WTC11 (cell line): Measurements from ENCODE around the gene RPL21. TPM values are rescaled to one million over a fixed set of nuclear protein-coding genes. Genes with fewer than 3 reads are reported as not detected.

ENCODE experiments used
- ATAC-seq: fragments of 200-7000 bp; cut with Tn5 transposase; 2 replicates; pipeline ENCODE4 v1.10.0; 2021; ENCODE audit warnings: mild to moderate bottlenecking, moderate library complexity
- CTCF ChIA-PET: fragments of 300-600 bp; sonication (Branson Sonifier 250); formaldehyde crosslinking; loops from one replicate; lab custom pipeline; 2021; ENCODE audit warnings: antibody characterized with exemption; lab: Charles Lee
- POLR2A ChIA-PET: fragments of 350-600 bp; sonication (Branson Sonifier 250); formaldehyde crosslinking; loops from one replicate; lab custom pipeline; 2021; ENCODE audit warnings: antibody characterized with exemption; lab: Charles Lee
- DNase-seq: peaks from one replicate; pipeline ENCODE4 v3.0.0; 2021; ENCODE audit warnings: low spot score
- H3K27ac Mint-ChIP-seq: 2 replicates; pipeline ENCODE4 v1.8.0; 2021; ENCODE audit warnings: mixed read lengths
- H3K27me3 Mint-ChIP-seq: 2 replicates; pipeline ENCODE4 v1.8.0; 2021; ENCODE audit warnings: low read depth, mild to moderate bottlenecking, moderate library complexity, mixed read lengths
- H3K36me3 Mint-ChIP-seq: 2 replicates; pipeline ENCODE4 v1.8.0; 2021; ENCODE audit warnings: mixed read lengths
- H3K4me1 Mint-ChIP-seq: 2 replicates; pipeline ENCODE4 v1.8.0; 2022; ENCODE audit warnings: mixed read lengths
- H3K4me3 Mint-ChIP-seq: 2 replicates; pipeline ENCODE4 v1.8.0; 2021; ENCODE audit warnings: mild to moderate bottlenecking, moderate library complexity, mixed read lengths
- H3K9me3 Mint-ChIP-seq: 2 replicates; pipeline ENCODE4 v1.8.0; 2021; ENCODE audit warnings: mixed read lengths
- CBFB ChIP-seq: sonication (generic); formaldehyde crosslinking; IDR thresholded peaks from 2 replicates; pipeline ENCODE4 v1.8.1; 2022; ENCODE audit warnings: mild to moderate bottlenecking, low read depth, missing genetic modification reagents
- EMX1 ChIP-seq: fragments of 250-450 bp; sonication (Bioruptor Pico); IDR thresholded peaks from 2 replicates; pipeline ENCODE4 v1.8.0; 2021; ENCODE audit warnings: mild to moderate bottlenecking
- FOXP4 ChIP-seq: sonication (generic); formaldehyde crosslinking; IDR thresholded peaks from 2 replicates; pipeline ENCODE4 v1.8.0; 2022; ENCODE audit warnings: mild to moderate bottlenecking, missing genetic modification reagents
- SMAD4 ChIP-seq: sonication (generic); formaldehyde crosslinking; IDR thresholded peaks from 2 replicates; pipeline ENCODE4 v1.8.0; 2022; ENCODE audit warnings: mild to moderate bottlenecking, missing genetic modification reagents
- TEAD1 ChIP-seq: sonication (generic); formaldehyde crosslinking; IDR thresholded peaks from 2 replicates; pipeline ENCODE4 v1.8.0; 2022; ENCODE audit warnings: mild to moderate bottlenecking, missing genetic modification reagents
- ZNF138 ChIP-seq: sonication (generic); formaldehyde crosslinking; conservative IDR thresholded peaks from 2 replicates; pipeline ENCODE4 v1.8.1; 2022; ENCODE audit warnings: mild to moderate bottlenecking, moderate library complexity, missing genetic modification reagents
- ZNF232 ChIP-seq: sonication (generic); formaldehyde crosslinking; IDR thresholded peaks from 2 replicates; pipeline ENCODE4 v1.8.0; 2022; ENCODE audit warnings: mild to moderate bottlenecking, missing genetic modification reagents
- ZNF317 ChIP-seq: sonication (generic); formaldehyde crosslinking; IDR thresholded peaks from 2 replicates; pipeline ENCODE4 v1.8.1; 2023; ENCODE audit warnings: low read depth, mild to moderate bottlenecking, moderate library complexity, missing genetic modification reagents, borderline replicate concordance
- ZNF416 ChIP-seq: fragments of 250-450 bp; sonication (Bioruptor Pico); IDR thresholded peaks from 2 replicates; pipeline ENCODE4 v1.9.0; 2021; ENCODE audit warnings: mild to moderate bottlenecking, inconsistent platforms
- ZSCAN18 ChIP-seq: fragments of 250-450 bp; sonication (Bioruptor Pico); IDR thresholded peaks from 2 replicates; pipeline ENCODE4 v2.1.2; 2022; ENCODE audit warnings: mild to moderate bottlenecking, moderate library complexity
- total RNA-seq: library from RNA; stranded (reverse); gene quantifications from 3 replicates; pipeline ENCODE4 v1.2.3, GENCODE V29; 2021
- TF ChIP-seq, protein P1 (sequence below): sonication (generic); formaldehyde crosslinking; IDR thresholded peaks from 2 replicates; pipeline ENCODE4 v1.8.0; 2023; ENCODE audit warnings: mild to moderate bottlenecking, missing genetic modification reagents
- TF ChIP-seq, protein P2 (sequence below): fragments of 250-450 bp; sonication (Bioruptor Pico); IDR thresholded peaks from 2 replicates; pipeline ENCODE4 v1.9.0; 2021; ENCODE audit warnings: mild to moderate bottlenecking, borderline replicate concordance
- TF ChIP-seq, protein P3 (sequence below): sonication (generic); formaldehyde crosslinking; IDR thresholded peaks from 2 replicates; pipeline ENCODE4 v1.8.1; 2023; ENCODE audit warnings: mild to moderate bottlenecking, missing genetic modification reagents, moderate library complexity
- TF ChIP-seq, protein P4 (sequence below): sonication (generic); formaldehyde crosslinking; IDR thresholded peaks from 2 replicates; pipeline ENCODE4 v1.8.1; 2023; ENCODE audit warnings: mild to moderate bottlenecking, missing genetic modification reagents, borderline replicate concordance

Gene RPL21
- total RNA-seq, 1 experiment from 2014 or later: 1,082 TPM

DNA sequence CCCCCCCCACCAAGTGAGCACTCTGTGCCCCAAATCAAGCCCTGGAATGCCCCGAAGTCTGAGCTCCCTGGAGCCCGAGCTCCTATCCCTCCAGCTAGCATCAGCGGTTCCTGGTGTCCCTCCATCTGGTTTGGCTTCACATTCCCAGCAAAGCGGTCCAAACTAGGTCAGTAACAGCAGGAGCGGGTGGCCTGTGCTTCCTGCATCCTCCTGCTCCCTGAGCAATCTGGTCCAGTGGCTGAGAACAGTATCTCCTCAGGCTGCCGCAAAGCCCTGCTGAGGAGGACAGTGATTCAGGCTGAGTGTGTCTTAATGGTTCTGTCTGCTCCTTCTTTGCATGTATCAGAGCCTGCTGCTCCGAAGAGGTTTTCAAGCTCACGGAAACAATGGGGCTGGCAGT, 45.1 kb downstream of the RPL21 start:
- Mint-ChIP-seq H3K4me1 (peaks cover 3% of the 10 kb centered on the region), H3K4me3 (no peak overlapping the region), H3K27me3 (no peaks in the 10 kb centered on the region), H3K36me3 (no peaks in the 10 kb centered on the region), H3K27ac (no peak overlapping the region), H3K9me3 (no peaks in the 10 kb centered on the region)
- ChIA-PET POLR2A (no interaction called here), CTCF (interaction anchor here (0.9 kb wide), 1 partner anchor 44 kb away, joined by 3 read pairs; no protein-coding TSS in a partner anchor)
- DNase-seq: no peak
- ATAC-seq: peak; percentile 22; the same call in 1 of the 2 replicates
- TF ChIP-seq, protein P1, sequence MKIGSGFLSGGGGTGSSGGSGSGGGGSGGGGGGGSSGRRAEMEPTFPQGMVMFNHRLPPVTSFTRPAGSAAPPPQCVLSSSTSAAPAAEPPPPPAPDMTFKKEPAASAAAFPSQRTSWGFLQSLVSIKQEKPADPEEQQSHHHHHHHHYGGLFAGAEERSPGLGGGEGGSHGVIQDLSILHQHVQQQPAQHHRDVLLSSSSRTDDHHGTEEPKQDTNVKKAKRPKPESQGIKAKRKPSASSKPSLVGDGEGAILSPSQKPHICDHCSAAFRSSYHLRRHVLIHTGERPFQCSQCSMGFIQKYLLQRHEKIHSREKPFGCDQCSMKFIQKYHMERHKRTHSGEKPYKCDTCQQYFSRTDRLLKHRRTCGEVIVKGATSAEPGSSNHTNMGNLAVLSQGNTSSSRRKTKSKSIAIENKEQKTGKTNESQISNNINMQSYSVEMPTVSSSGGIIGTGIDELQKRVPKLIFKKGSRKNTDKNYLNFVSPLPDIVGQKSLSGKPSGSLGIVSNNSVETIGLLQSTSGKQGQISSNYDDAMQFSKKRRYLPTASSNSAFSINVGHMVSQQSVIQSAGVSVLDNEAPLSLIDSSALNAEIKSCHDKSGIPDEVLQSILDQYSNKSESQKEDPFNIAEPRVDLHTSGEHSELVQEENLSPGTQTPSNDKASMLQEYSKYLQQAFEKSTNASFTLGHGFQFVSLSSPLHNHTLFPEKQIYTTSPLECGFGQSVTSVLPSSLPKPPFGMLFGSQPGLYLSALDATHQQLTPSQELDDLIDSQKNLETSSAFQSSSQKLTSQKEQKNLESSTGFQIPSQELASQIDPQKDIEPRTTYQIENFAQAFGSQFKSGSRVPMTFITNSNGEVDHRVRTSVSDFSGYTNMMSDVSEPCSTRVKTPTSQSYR (CRISPR knock-in tag): no peak
- TF ChIP-seq ZSCAN18 (no peak), ZNF138 (CRISPR knock-in tag) (no peak), TEAD1 (no peak), ZNF416 (no peak), CBFB (CRISPR knock-in tag) (no peak)
- TF ChIP-seq, protein P2, sequence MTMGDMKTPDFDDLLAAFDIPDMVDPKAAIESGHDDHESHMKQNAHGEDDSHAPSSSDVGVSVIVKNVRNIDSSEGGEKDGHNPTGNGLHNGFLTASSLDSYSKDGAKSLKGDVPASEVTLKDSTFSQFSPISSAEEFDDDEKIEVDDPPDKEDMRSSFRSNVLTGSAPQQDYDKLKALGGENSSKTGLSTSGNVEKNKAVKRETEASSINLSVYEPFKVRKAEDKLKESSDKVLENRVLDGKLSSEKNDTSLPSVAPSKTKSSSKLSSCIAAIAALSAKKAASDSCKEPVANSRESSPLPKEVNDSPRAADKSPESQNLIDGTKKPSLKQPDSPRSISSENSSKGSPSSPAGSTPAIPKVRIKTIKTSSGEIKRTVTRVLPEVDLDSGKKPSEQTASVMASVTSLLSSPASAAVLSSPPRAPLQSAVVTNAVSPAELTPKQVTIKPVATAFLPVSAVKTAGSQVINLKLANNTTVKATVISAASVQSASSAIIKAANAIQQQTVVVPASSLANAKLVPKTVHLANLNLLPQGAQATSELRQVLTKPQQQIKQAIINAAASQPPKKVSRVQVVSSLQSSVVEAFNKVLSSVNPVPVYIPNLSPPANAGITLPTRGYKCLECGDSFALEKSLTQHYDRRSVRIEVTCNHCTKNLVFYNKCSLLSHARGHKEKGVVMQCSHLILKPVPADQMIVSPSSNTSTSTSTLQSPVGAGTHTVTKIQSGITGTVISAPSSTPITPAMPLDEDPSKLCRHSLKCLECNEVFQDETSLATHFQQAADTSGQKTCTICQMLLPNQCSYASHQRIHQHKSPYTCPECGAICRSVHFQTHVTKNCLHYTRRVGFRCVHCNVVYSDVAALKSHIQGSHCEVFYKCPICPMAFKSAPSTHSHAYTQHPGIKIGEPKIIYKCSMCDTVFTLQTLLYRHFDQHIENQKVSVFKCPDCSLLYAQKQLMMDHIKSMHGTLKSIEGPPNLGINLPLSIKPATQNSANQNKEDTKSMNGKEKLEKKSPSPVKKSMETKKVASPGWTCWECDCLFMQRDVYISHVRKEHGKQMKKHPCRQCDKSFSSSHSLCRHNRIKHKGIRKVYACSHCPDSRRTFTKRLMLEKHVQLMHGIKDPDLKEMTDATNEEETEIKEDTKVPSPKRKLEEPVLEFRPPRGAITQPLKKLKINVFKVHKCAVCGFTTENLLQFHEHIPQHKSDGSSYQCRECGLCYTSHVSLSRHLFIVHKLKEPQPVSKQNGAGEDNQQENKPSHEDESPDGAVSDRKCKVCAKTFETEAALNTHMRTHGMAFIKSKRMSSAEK (CRISPR knock-in tag): no peak
- TF ChIP-seq, protein P3, sequence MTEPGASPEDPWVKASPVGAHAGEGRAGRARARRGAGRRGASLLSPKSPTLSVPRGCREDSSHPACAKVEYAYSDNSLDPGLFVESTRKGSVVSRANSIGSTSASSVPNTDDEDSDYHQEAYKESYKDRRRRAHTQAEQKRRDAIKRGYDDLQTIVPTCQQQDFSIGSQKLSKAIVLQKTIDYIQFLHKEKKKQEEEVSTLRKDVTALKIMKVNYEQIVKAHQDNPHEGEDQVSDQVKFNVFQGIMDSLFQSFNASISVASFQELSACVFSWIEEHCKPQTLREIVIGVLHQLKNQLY (CRISPR knock-in tag): no peak
- TF ChIP-seq, protein P4, sequence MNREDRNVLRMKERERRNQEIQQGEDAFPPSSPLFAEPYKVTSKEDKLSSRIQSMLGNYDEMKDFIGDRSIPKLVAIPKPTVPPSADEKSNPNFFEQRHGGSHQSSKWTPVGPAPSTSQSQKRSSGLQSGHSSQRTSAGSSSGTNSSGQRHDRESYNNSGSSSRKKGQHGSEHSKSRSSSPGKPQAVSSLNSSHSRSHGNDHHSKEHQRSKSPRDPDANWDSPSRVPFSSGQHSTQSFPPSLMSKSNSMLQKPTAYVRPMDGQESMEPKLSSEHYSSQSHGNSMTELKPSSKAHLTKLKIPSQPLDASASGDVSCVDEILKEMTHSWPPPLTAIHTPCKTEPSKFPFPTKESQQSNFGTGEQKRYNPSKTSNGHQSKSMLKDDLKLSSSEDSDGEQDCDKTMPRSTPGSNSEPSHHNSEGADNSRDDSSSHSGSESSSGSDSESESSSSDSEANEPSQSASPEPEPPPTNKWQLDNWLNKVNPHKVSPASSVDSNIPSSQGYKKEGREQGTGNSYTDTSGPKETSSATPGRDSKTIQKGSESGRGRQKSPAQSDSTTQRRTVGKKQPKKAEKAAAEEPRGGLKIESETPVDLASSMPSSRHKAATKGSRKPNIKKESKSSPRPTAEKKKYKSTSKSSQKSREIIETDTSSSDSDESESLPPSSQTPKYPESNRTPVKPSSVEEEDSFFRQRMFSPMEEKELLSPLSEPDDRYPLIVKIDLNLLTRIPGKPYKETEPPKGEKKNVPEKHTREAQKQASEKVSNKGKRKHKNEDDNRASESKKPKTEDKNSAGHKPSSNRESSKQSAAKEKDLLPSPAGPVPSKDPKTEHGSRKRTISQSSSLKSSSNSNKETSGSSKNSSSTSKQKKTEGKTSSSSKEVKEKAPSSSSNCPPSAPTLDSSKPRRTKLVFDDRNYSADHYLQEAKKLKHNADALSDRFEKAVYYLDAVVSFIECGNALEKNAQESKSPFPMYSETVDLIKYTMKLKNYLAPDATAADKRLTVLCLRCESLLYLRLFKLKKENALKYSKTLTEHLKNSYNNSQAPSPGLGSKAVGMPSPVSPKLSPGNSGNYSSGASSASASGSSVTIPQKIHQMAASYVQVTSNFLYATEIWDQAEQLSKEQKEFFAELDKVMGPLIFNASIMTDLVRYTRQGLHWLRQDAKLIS (CRISPR knock-in tag): no peak

DNA sequence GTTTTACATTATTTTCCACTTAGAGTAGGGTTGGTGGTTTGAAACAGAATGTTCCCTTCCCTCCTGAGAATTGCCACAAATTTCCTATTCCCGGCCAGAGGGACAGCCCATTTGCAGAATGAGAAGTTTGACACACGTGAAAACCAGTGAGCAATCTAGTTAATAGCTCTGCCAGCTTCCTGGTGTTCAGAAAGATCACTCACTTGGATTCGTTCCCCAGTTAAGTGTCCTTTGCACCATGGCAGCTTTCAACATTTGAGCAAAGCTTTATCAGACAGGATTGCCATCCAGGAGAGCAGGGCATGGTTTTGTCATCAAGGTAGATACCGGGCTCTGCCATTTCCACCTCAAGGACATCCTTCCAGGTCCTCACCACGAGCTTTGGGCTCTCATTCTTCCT, 47.5 kb downstream of the RPL21 start:
- ChIA-PET CTCF (interaction anchor here (1.4 to 1.6 kb wide), 2 partner anchors 40 to 63 kb away, joined by 5 to 6 read pairs; no protein-coding TSS in a partner anchor), POLR2A (interaction anchor here (0.8 kb wide), 1 partner anchor 40 kb away, joined by 12 read pairs; no protein-coding TSS in a partner anchor)
- peaks cover 15% of the 10 kb centered on the region for H3K9me3 Mint-ChIP-seq
- peaks cover 8% of the 10 kb centered on the region; the same call in 1 of the 2 replicates for H3K36me3 Mint-ChIP-seq
- H3K4me1 Mint-ChIP-seq: no peaks in the 10 kb centered on the region
- no peak for DNase-seq
- no peak overlapping the region for H3K4me3 Mint-ChIP-seq
- no peak overlapping the region for H3K27ac Mint-ChIP-seq
- ATAC-seq: no peak
- H3K27me3 Mint-ChIP-seq: no peaks in the 10 kb centered on the region
- no peak for TF ChIP-seq EMX1 (CRISPR knock-in tag)
- TF ChIP-seq, protein P2 (CRISPR knock-in tag): no peak
- no peak for TF ChIP-seq ZNF232
- TF ChIP-seq ZNF317 (CRISPR knock-in tag): no peak
- TF ChIP-seq FOXP4 (CRISPR knock-in tag): no peak
- no peak for TF ChIP-seq SMAD4 (CRISPR knock-in tag)
